K562 (cell line): Measurements from ENCODE around the gene LDLR. TPM values are rescaled to one million over a fixed set of nuclear protein-coding genes. Genes with fewer than 3 reads are reported as not detected.

ENCODE experiments used
- CEBPB ChIP-seq: fragments of 450-650 bp; IDR thresholded peaks from 2 replicates; pipeline ENCODE4 v1.6.1; 2016; ENCODE audit warnings: missing genetic modification characterization, missing compliant biosample characterization
- DMBX1 ChIP-seq: fragments of 250-450 bp; sonication (Bioruptor Pico); IDR thresholded peaks from 2 replicates; pipeline ENCODE4 v1.8.0; 2022; ENCODE audit warnings: inconsistent platforms, mild to moderate bottlenecking, moderate library complexity, borderline replicate concordance
- HOMEZ ChIP-seq: fragments of 250-450 bp; sonication (Bioruptor Pico); IDR thresholded peaks from 2 replicates; pipeline ENCODE4 v1.4.0; 2020; ENCODE audit warnings: mild to moderate bottlenecking, moderate library complexity
- JUN ChIP-seq, 2 experiments: sonication (generic) in 1 of 2; formaldehyde crosslinking in 1 of 2; IDR thresholded peaks; 2 replicates each; pipeline versions ENCODE4 v1.6.1 to v1.8.0; 2012 to 2022; ENCODE audit warnings: borderline replicate concordance in 2 of 2, mild to moderate bottlenecking in 2 of 2, improper control_type of control experiment in 1 of 2, low read depth in 1 of 2, low read length in 1 of 2, missing genetic modification reagents in 1 of 2
- KAT7 ChIP-seq: sonication (generic); formaldehyde crosslinking; IDR thresholded peaks from 2 replicates; pipeline ENCODE4 v1.8.0; 2022; ENCODE audit warnings: missing genetic modification reagents, mild to moderate bottlenecking, borderline replicate concordance
- KLF1 ChIP-seq: fragments of 450-650 bp; IDR thresholded peaks from 2 replicates; pipeline ENCODE4 v1.6.1; 2016; ENCODE audit warnings: missing genetic modification characterization, missing compliant biosample characterization
- MXD1 ChIP-seq: fragments of 250-450 bp; sonication (Bioruptor Pico); IDR thresholded peaks from 2 replicates; pipeline ENCODE4 v1.8.0; 2021; ENCODE audit warnings: borderline replicate concordance, mild to moderate bottlenecking, moderate library complexity; ENCODE audit not compliant: poor library complexity, severe bottlenecking
- NCOA4 ChIP-seq: fragments of 450-650 bp; IDR thresholded peaks from 2 replicates; pipeline ENCODE4 v1.6.1; 2018; ENCODE audit warnings: mild to moderate bottlenecking; ENCODE audit not compliant: partially characterized antibody
- NFRKB ChIP-seq: fragments of 450-650 bp; IDR thresholded peaks from 2 replicates; pipeline ENCODE4 v1.6.1; 2016; ENCODE audit warnings: low read depth
- NRF1 ChIP-seq, 2 experiments: fragments of 450-650 bp; IDR thresholded peaks in 1 of 2; conservative IDR thresholded peaks in 1 of 2; 2 replicates each; pipeline ENCODE4 v1.6.1; 2014; ENCODE audit warnings: mild to moderate bottlenecking in 2 of 2
- TRIM25 ChIP-seq: fragments of 450-650 bp; IDR thresholded peaks from 2 replicates; pipeline ENCODE4 v1.7.0; 2016; ENCODE audit warnings: borderline replicate concordance
- UBTF ChIP-seq, 2 experiments: IDR thresholded peaks; 2 replicates each; pipeline ENCODE4 v1.6.1; 2012; ENCODE audit warnings: improper control_type of control experiment in 2 of 2, low read depth in 2 of 2, low read length in 2 of 2, borderline replicate concordance in 1 of 2
- ZC3H8 ChIP-seq: fragments of 450-650 bp; IDR thresholded peaks from 2 replicates; pipeline ENCODE4 v1.6.1; 2017
- ZFP1 ChIP-seq: fragments of 450-650 bp; formaldehyde crosslinking; IDR thresholded peaks from 2 replicates; pipeline ENCODE4 v1.4.0; 2020; ENCODE audit warnings: mild to moderate bottlenecking, mixed read lengths
- ZNF175 ChIP-seq: fragments of 200-800 bp; sonication (Bioruptor generic); IDR thresholded peaks from 2 replicates; pipeline ENCODE4 v1.6.1; 2016; ENCODE audit warnings: low read depth, mild to moderate bottlenecking, missing genetic modification characterization, missing compliant biosample characterization
- ZNF274 ChIP-seq: IDR thresholded peaks from 2 replicates; pipeline ENCODE4 v1.6.1; 2011; ENCODE audit warnings: low read depth, mild to moderate bottlenecking, low read length, moderate library complexity, borderline replicate concordance
- ZNF830 ChIP-seq: fragments of 250-450 bp; sonication (Bioruptor Pico); IDR thresholded peaks from 2 replicates; pipeline ENCODE4 v1.5.0; 2021; ENCODE audit warnings: mild to moderate bottlenecking
- polyA plus RNA-seq, 8 experiments: library from polyadenylated mRNA; depleted of rRNA in 4 of 8; stranded (reverse) in 5 of 8; unstranded in 3 of 8; fragments of >200 nt; fragmentation: Nextera tagmentation in 2 of 8; fragmentation: Illumina TruSeq in 1 of 8; extraction: Ambion mirVana in 2 of 8; extraction: Trizol in 1 of 8; gene quantifications; 2 replicates each; pipeline versions ENCODE4 v1.2.1 to v1.2.3, GENCODE V29; 2011 to 2014; ENCODE audit warnings: inconsistent platforms in 1 of 8, missing spikeins in 1 of 8
- total RNA-seq, 7 experiments: library from RNA; depleted of rRNA in 6 of 7; stranded (reverse); fragments of >200 nt in 6 of 7; fragmentation: Illumina TruSeq in 2 of 7; extraction: Trizol in 2 of 7; gene quantifications; 2 replicates each; pipeline versions ENCODE4 v1.2.1 to v1.2.3, GENCODE V29; 2011 to 2021; ENCODE audit warnings: low replicate concordance in 1 of 7
- TF ChIP-seq, protein P1 (sequence below): sonication (generic); formaldehyde crosslinking; IDR thresholded peaks from 2 replicates; pipeline ENCODE4 v1.8.0; 2022; ENCODE audit warnings: mild to moderate bottlenecking, missing genetic modification reagents
- TF ChIP-seq, protein P2 (sequence below): fragments of 200-800 bp; sonication (Bioruptor generic); IDR thresholded peaks from 2 replicates; pipeline ENCODE4 v1.6.1; 2017; ENCODE audit warnings: missing genetic modification characterization, missing compliant biosample characterization

The LDLR gene
- total and polyA plus RNA-seq, 9 of the 15 experiments (the other 6 are each of a cell fraction or from before 2014, with no cell fraction given) = 19.9 to 114 (median 56.3) TPM

GRCh38 chr19:11181488-11181887 is 92.2 kb downstream of the LDLR start (continued):
- TF ChIP-seq TRIM25 = no peak
- TF ChIP-seq MXD1 (CRISPR knock-in tag) = no peak
- TF ChIP-seq NCOA4 = no peak
- TF ChIP-seq CEBPB (tag) = peak; percentile 99
- no peak for TF ChIP-seq KAT7
- TF ChIP-seq DMBX1 (CRISPR knock-in tag) = no peak
- no peak for TF ChIP-seq ZC3H8
- no peak for TF ChIP-seq NRF1 (conservative IDR thresholded peaks at IDR 0.05 in 1 of 2, IDR thresholded peaks at IDR 0.05 in 1 of 2)
- TF ChIP-seq, protein P1, sequence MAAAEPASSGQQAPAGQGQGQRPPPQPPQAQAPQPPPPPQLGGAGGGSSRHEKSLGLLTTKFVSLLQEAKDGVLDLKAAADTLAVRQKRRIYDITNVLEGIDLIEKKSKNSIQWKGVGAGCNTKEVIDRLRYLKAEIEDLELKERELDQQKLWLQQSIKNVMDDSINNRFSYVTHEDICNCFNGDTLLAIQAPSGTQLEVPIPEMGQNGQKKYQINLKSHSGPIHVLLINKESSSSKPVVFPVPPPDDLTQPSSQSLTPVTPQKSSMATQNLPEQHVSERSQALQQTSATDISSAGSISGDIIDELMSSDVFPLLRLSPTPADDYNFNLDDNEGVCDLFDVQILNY (CRISPR knock-in tag) = no peak
- no peak for TF ChIP-seq NFRKB
- no peak for TF ChIP-seq ZFP1
- TF ChIP-seq JUN (IDR thresholded peaks at IDR 0.05; ENCODE audit: borderline replicate concordance, low read depth, low read length) = no peak
- TF ChIP-seq JUN (CRISPR knock-in tag; IDR thresholded peaks at IDR 0.05; ENCODE audit: borderline replicate concordance) = no peak
- no peak for TF ChIP-seq KLF1 (tag)
- TF ChIP-seq, protein P2, sequence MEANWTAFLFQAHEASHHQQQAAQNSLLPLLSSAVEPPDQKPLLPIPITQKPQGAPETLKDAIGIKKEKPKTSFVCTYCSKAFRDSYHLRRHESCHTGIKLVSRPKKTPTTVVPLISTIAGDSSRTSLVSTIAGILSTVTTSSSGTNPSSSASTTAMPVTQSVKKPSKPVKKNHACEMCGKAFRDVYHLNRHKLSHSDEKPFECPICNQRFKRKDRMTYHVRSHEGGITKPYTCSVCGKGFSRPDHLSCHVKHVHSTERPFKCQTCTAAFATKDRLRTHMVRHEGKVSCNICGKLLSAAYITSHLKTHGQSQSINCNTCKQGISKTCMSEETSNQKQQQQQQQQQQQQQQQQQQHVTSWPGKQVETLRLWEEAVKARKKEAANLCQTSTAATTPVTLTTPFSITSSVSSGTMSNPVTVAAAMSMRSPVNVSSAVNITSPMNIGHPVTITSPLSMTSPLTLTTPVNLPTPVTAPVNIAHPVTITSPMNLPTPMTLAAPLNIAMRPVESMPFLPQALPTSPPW (CRISPR knock-in tag) = no peak
- no peak for TF ChIP-seq ZNF830 (CRISPR knock-in tag)
- no peak for TF ChIP-seq ZNF274
- TF ChIP-seq UBTF (IDR thresholded peaks at IDR 0.05; ENCODE audit: borderline replicate concordance in 1 of 2, low read depth in 2 of 2, low read length in 2 of 2) = no peak
- no peak for TF ChIP-seq HOMEZ
- TF ChIP-seq ZNF175 (CRISPR knock-in tag) = no peak
